ENCODE measurements around the gene SEC14L1.

- TF ChIP-seq POLR2A (IDR thresholded peaks at IDR 0.05; ENCODE audit: extremely low read depth, insufficient read length) (no peak), CTCF (IDR thresholded peaks at IDR 0.05; ENCODE audit: low read depth, low read length) (no peak), MAX (IDR thresholded peaks at IDR 0.05; ENCODE audit: low read depth, low read length) (no peak), MYC (IDR thresholded peaks at IDR 0.05; ENCODE audit: low read depth, low read length) (no peak)
Measured at GRCh38 chr17:77148940-77149510, 8.3 kb downstream of the SEC14L1 start.

Measured in NB4 (cell line).